NCI-H146 treated with DMSO at 0.1 percent for 48 hours (cell line): Measurements from ENCODE around the gene PTS.

Source experiments
- DNase-seq: peaks from one replicate; lab custom pipeline; 2025; ENCODE audit not compliant: unreplicated experiment; lab: John Stamatoyannopoulos, UW

Gene PTS

DNA sequence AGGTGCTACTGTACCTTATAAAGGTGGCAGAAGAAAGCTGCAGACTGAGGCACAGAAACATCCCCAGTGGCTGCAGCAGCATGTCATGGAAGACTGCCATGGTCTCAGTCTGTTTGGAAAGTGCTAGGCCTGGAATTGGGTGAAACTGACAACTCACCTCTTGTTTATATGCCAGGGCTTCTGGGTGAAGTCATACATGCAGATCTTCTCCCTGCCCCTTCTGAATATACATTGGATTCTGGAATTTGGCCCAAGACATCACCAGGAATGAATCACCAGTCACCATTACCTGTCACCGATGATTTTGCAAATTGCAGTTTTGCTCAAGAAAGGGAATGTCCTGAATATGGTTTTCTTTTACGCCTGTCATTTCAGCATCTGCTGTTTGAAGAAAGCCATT is 34.3 kb downstream of the PTS start, which contains the start of gene PLET1:
Gene PLET1 (minus strand): TSS at position 371 of the 400 bp plus-strand sequence. CDS start 271 bp downstream, at position 100.
- DNase-seq = no peak

DNA sequence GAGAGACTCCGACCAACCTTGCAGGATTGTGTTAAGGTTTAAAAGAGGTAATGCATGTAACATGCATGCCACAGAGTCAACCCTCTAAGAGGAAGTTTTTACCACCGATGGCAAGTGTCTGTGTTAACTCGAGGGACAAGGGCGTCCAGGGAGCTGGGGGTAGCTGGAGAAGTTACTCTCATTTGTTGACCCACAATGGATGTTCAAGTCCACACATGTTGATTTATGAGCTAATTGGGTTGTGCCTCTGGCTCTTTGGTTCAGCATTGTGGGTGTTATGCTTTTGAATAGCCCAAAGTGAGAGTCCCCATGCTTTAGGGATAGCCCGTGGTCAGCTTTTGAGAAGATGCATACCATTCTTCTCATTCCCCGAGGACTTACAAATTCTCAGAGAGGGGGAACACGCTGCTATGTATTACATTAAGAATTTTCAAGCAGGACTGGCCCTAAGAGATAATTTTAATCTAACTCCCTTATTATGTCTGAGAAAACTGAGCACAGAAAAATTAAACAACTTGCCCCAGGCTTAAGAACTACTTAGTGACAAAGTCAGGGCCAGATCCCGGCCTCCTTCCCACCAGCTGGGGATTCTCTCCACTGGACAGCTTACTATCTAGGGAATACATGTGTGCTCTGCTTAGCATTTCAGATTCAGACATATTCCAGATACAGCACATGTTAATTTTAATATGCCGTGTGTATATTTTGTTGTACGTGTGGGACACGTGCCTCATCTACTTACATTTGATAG is 39.6 kb downstream of the PTS start:
- DNase-seq = no peak

DNA sequence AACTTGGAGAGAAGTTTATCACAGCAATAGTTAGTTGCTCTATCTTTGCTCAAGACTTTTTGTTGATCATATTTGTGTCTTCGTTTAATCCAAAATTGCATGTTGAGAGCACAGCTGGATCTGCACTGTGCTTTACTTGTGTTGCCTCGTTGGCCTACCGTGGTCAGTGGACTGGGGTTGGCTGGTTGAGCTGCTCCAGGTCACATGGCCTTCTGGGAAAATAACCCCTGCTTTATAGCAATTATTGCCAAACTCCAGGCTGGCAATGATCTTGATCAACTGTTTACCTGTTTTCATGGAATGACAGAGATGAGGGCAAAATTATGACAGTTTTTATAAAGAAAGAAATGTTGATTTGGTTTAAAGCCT is 40.2 kb downstream of the PTS start:
- no peak for DNase-seq

DNA sequence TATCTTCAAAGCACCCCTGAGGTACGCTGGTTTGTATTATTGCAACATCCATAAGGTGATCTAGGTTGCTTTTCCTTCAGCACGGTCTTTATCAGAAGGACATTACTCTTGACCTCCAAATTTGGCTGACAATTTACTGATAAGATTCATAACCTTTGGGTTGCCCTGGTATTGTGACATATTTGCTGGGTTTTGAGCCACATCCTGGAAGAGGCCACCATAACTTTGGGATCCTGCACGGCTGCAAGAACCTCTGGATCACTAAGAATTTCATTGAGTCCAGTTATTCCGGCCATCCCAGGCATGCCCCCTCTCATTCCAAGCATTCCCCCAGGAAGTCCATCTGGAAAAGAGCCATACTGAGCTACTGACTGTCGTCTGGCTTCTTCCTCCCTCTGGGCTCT is 41.0 kb downstream of the PTS start:
- no peak for DNase-seq

DNA sequence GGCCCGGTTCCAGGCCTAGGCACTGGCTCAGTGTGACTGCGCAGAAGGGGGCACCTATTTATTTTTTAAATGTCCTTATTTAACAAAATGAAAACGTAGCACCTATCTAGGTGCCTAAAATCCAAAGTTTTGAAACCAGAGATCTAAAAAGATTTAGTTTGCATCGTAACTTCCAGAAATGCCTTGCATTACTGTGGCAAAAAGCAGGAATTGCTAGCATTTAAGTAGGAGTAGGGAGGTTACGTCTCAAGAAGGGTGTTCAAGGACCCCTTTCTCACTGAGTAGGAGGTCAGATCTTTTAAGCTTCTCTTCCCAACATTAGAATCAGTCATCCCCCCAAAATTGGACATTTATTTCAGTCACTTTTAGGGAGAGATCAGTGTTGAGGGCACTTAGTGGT is 42.2 kb downstream of the PTS start:
- DNase-seq = no peak

GRCh38 chr11:112269139-112269538 is 42.9 kb downstream of the PTS start:
- no peak for DNase-seq

DNA sequence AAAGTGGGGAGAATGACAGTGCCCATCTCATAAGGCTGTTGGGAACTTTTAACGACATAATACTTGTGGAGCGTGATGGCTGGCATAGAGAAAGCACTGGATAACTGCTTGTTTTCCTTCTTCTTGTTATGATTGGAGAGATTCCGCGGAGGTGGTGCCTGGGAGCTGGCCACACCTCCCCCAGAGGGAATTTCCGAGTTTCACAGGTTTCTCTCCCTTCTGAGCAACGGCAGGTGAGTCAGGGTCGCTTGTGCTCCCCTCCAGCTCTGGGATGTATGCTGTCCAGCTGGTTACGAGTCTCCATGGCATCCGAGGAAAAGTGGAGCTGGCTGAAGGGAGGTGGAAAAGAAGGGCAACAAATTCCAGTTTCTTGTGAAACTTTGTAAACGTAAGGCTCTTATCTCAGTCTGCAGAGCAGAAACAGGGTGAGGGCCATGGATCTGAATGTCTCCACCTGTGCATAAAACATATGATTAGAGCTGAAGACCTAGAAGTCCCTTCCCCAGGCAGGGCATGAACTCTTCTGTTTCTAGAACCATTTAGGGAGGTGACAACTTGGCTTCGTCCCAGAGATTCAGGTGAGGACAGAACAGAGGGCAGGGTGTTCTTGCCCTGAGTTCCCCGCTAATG is 44.4 kb downstream of the PTS start:
- DNase-seq = peak; percentile 29

DNA sequence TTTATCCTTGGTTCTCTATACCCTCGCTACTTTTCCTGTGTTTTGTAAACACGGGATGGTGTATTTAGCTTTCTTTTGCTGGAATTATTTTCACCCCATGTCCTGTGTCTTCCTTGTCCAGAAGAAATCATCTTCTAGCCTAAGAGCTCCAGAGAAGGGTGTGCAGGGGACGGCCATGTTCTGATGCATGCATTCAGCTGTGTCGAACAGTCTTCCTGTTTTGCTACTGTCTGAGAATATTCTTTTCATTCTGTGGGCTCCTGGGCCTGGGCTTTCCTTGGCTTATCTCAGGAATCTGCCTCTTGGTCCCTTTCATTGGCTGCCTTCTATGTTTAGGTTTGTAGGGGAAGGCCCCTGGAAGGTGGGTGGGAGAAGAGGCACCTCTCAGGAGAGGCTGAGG is 45.0 kb downstream of the PTS start:
- DNase-seq = no peak

GRCh38 chr11:112273066-112273465 is 46.8 kb downstream of the PTS start:
- DNase-seq = no peak

GRCh38 chr11:112274007-112274783 is 48.0 kb downstream of the PTS start:
- no peak for DNase-seq

- DNase-seq = no peak
Observed at GRCh38 chr11:112277029-112277428, 50.8 kb downstream of the PTS start.

GRCh38 chr11:112277941-112278340 is 51.7 kb downstream of the PTS start:
- no peak for DNase-seq

GRCh38 chr11:112278803-112279202 is 52.6 kb downstream of the PTS start:
- DNase-seq = no peak

- DNase-seq = peak; percentile 63
Observed at GRCh38 chr11:112279901-112280267, 53.7 kb downstream of the PTS start.

- DNase-seq = peak; percentile 84
Observed at GRCh38 chr11:112280268-112281126, 54.3 kb downstream of the PTS start.

GRCh38 chr11:112281726-112282125 is 55.5 kb downstream of the PTS start:
- DNase-seq = no peak
